Natural killer cell treated with Interleukin-12 subunit alpha and Interleukin-12 subunit beta and Interleukin-15 and Interleukin-18, amount 100 ng/mL, for 72 hours (primary cell): ENCODE results near the gene CALML6. TPM values are rescaled to one million over a fixed set of nuclear protein-coding genes. Genes with fewer than 3 reads are reported as not detected.

Source experiments
- ATAC-seq, 2 donors: fragments of 150-1000 bp; cut with Tn5 transposase in 1 of 2; sonication (Bioruptor Pico), chemical (Tn5 transposase) in 1 of 2; 2 replicates each; pipeline ENCODE4 v1.10.0; 2021
- DNase-seq: peaks from one replicate; pipeline ENCODE4 v3.0.0; 2022; ENCODE audit warnings: low spot score
- H3K27ac Mint-ChIP-seq, 2 donors: 1 replicate in 1 of 2; 2 replicates in 1 of 2; pipeline ENCODE4 v1.8.0; 2022; ENCODE audit warnings: mixed read lengths in 2 of 2, mild to moderate bottlenecking in 1 of 2, moderate library complexity in 1 of 2
- H3K27me3 Mint-ChIP-seq, 2 donors: 1 replicate in 1 of 2; 2 replicates in 1 of 2; pipeline ENCODE4 v1.8.0; 2022; ENCODE audit warnings: mixed read lengths in 2 of 2
- H3K36me3 Mint-ChIP-seq: one replicate; pipeline ENCODE4 v1.8.0; 2022; ENCODE audit warnings: mixed read lengths
- H3K4me1 Mint-ChIP-seq, 2 donors: 1 replicate in 1 of 2; 2 replicates in 1 of 2; pipeline ENCODE4 v1.8.0; 2022; ENCODE audit warnings: low read depth in 2 of 2, mixed read lengths in 2 of 2, mild to moderate bottlenecking in 1 of 2
- H3K4me3 Mint-ChIP-seq: one replicate; pipeline ENCODE4 v1.8.0; 2022; ENCODE audit warnings: mixed read lengths
- H3K9me3 Mint-ChIP-seq: 2 replicates; pipeline ENCODE4 v1.8.0; 2022; ENCODE audit warnings: mixed read lengths
- total RNA-seq, 2 donors: library from RNA; stranded (reverse); gene quantifications; one replicate each; pipeline ENCODE4 v1.2.3, GENCODE V29; 2022

Gene CALML6
- total RNA-seq, 2 donors from 2014 or later: 1.00 to 1.2 TPM

DNA sequence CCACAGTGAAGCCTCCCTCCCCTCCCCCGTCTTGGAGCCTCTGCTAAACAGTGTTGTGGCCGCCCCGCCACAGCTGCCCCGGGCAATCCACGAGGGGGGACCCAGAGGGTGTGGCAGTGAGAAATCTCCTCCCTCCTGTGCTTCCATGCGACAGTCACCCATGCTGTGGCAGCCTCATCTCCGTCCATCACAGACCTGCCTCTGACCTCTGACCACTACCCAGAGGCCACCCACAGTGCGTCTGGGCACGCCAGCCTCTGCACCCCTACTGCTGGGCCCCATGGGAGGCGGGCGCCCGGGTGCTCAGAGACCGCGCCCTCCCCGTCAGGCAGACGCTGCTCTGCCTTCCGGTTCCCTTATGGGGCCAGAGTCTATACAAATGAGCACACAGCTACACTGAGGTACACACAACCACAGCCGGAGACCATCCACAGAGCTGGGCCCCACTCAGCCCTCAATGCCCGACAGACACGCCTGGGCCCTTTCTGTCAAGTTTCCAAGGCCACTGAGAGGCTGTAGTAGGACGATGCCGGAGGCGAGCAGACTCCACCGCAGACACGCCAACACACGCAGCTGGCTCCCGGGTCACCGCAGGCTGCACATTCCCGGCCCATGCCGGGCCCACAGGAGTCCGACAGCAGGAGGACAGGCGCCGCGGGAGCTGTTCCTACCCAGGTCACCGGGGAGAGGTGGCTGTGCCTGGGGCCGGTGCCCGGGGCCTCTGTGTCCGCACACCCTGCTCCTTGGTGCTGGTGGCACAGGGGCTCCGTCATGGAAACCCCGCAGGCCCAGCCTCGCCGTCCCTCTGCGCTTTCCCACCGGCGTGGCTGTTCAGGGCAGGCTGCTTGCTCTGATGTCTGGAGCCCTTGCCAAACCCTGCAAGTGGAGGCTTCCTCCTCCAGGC is 27.9 kb downstream of the CALML6 start:
- Mint-ChIP-seq H3K36me3 (no peaks in the 10 kb centered on the region), H3K4me3 (no peak overlapping the region), H3K27ac (no peak overlapping the region), H3K9me3 (no peaks in the 10 kb centered on the region), H3K27me3 (no peaks in the 10 kb centered on the region), H3K4me1 (peaks cover 0 to 3% of the 10 kb centered on the region in 2 donors)
- no peak for ATAC-seq
- DNase-seq: no peak

DNA sequence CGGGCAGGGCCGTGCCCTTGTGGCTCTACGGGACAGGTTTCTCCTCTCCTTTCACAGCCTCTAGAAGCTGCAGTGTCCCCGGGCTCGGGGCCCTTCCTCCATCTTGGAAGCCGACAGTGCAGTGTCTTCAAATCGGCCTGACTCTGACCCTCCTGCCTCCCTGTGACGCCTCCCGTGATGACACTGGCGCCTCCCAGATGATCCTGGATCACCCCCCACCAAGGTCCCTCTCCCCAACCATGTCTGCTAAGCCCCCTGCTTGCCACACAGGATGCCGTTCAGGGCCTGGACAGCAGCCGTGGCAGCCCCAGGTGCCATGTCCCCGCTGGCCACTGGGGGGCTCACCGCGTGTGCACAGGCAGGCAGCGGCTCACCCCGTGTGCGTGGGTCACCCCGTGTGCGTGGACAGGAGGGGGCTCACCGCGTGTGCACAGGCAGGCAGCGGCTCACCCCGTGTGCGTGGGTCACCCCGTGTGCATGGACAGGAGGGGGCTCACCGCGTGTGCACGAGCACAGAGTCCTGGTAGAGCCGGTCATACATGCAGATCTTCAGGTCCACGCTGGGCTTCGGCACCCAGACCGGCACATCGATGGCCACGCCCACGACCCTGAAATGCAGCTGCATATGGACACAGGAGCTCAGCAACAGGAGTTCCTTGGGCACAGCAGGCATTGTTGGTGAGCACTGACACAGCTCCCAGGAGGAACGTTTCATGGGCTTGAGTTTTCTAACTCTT is 28.9 kb downstream of the CALML6 start:
- Mint-ChIP-seq H3K9me3 (no peaks in the 10 kb centered on the region), H3K36me3 (no peaks in the 10 kb centered on the region), H3K4me3 (no peak overlapping the region), H3K27ac (no peak overlapping the region), H3K4me1 (peaks cover 0 to 3% of the 10 kb centered on the region in 2 donors), H3K27me3 (no peaks in the 10 kb centered on the region)
- ATAC-seq (peak; percentile 68 to 84), DNase-seq (peak; percentile 72)

DNA sequence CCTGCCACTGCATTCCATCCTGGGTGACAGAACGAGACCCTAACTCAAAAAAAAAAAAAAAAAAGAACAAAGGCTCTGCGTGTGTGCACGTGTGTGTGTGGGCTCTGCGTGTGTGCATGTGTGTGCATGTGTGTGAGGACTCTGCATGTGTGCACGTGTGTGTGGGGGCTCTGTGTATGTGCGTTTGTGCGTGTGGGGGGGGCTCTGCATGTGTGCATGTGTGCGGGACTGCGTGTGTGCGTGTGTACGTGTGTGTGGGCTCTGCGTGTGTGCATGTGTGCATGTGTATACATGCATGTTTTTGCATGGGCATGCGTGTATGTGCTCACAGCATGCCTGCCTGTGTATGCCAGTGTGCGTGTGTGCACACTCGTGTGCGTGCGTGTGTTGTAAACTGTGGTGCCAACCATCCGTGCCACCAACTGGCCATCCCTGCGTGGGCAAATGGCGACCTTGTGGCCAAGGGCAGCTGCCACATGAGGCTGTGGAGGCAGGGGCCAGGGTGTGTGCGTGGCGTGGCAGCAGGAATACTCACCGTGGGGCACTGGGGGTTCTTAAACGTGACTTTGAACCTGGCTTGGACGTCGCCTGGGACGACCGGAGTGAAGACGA is 30.8 kb downstream of the CALML6 start:
- H3K27me3 Mint-ChIP-seq: peaks cover 3 to 8% of the 10 kb centered on the region in 2 donors
- no peaks in the 10 kb centered on the region for H3K9me3 Mint-ChIP-seq
- ATAC-seq (no peak), DNase-seq (no peak)
- no peak overlapping the region for H3K4me3 Mint-ChIP-seq
- no peak overlapping the region for H3K27ac Mint-ChIP-seq
- no peaks in the 10 kb centered on the region for H3K36me3 Mint-ChIP-seq
- H3K4me1 Mint-ChIP-seq: peaks cover 0 to 3% of the 10 kb centered on the region in 2 donors

DNA sequence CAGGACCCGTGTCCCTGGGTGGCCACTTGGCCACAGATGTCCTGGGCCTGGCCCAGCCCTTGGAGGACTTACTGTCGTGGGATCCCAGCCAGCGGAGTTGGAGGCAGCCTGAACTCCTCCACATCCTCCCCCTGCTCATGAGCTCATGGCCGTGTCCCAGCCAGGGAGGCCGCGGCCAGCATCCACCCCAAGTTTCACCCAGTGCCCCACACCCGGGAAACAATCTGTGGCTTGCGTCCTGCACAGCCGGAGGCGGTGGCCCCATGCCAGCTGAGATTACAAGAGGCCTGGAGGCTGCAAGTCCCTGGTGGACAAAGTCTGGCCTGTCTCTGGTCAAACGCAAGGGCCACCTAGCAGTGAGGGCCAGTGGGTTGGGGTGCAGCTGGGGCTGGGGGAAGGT is 31.5 kb downstream of the CALML6 start:
- no peak for DNase-seq
- no peaks in the 10 kb centered on the region for H3K36me3 Mint-ChIP-seq

DNA sequence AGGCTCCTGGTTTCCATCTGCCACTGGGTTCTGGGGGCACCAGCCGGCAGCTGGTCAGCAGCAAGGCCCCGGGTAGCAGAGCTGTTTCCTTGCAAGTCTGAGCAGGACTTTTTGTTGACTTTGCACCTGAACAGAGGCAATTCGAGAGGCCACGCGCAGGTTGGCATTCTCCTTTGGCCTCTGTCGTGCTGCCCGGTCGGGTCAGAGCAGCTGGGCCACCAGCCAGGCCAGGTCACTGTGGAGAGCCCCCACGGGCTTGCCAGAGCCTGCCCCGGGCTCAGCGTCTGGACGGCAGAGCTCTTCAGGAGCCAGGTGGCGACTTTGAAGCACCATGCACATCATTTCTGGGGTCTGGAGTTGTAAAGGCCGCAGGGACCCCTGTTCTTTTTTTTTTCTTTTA is 32.4 kb downstream of the CALML6 start:
- H3K4me1 Mint-ChIP-seq: peaks cover 0 to 3% of the 10 kb centered on the region in 2 donors
- no peak overlapping the region for H3K27ac Mint-ChIP-seq
- H3K36me3 Mint-ChIP-seq: no peaks in the 10 kb centered on the region

More for the DNA sequence above, 31.5 kb downstream of the CALML6 start:
- H3K4me1 Mint-ChIP-seq: peaks cover 0 to 3% of the 10 kb centered on the region in 2 donors
- ATAC-seq: no peak
- peaks cover 3 to 8% of the 10 kb centered on the region in 2 donors for H3K27me3 Mint-ChIP-seq
- H3K9me3 Mint-ChIP-seq: no peaks in the 10 kb centered on the region
- H3K4me3 Mint-ChIP-seq: no peak overlapping the region
- H3K27ac Mint-ChIP-seq: no peak overlapping the region

DNA sequence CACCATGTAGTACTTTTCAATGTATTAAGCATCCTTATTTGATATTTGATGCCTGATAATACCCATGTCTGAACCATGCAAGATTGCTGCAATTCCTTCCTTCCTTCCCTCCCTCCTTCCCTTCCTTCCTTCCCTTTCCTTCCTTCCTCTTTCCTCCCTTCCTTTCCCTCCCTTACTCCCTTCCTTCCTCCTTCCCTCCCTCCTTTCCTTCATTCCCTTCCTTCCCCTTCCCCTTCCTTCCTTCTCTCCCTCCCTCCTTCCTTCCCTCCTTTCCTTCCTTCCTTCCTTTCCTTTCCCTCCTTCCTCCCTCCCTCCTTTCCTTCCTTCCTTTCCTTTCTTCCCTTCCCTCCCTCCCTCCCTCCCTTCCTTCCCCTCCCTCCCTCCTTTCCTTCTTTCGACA is 33.7 kb downstream of the CALML6 start:
- Mint-ChIP-seq H3K9me3 (no peaks in the 10 kb centered on the region), H3K27ac (no peak overlapping the region), H3K27me3 (peaks cover 3 to 8% of the 10 kb centered on the region in 2 donors), H3K4me1 (peaks cover 2 to 3% of the 10 kb centered on the region in 2 donors), H3K4me3 (no peak overlapping the region), H3K36me3 (no peaks in the 10 kb centered on the region)
- no peak for DNase-seq
- ATAC-seq: no peak

More for the DNA sequence above, 32.4 kb downstream of the CALML6 start:
- Mint-ChIP-seq H3K4me3 (no peak overlapping the region), H3K27me3 (peaks cover 3 to 8% of the 10 kb centered on the region in 2 donors), H3K9me3 (no peaks in the 10 kb centered on the region)
- no peak for ATAC-seq
- DNase-seq: peak; percentile 57

DNA sequence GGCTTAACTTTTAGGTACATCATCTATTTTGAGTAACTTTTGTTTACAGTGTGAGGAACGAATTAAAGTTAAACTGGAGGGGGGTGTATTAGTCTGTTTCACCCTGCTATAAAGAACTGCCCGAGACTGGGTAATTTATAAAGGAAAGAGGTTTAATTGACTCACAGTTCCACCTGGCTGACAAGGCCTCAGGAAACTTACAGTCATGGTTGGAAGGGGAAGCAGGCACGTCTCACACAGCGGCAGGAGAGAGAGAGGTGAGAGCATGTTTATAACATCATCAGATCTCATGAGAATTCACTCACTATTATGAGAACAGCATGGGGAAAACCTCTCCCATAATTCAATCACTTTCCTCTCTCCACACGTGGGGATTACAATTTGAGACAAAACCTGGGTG is 35.9 kb downstream of the CALML6 start:
- Mint-ChIP-seq H3K4me3 (no peak overlapping the region), H3K4me1 (peaks cover 5 to 12% of the 10 kb centered on the region in 2 donors), H3K36me3 (no peaks in the 10 kb centered on the region), H3K9me3 (peaks cover 3% of the 10 kb centered on the region), H3K27ac (no peak overlapping the region), H3K27me3 (peaks cover 3 to 8% of the 10 kb centered on the region in 2 donors)
- ATAC-seq (no peak), DNase-seq (no peak)

DNA sequence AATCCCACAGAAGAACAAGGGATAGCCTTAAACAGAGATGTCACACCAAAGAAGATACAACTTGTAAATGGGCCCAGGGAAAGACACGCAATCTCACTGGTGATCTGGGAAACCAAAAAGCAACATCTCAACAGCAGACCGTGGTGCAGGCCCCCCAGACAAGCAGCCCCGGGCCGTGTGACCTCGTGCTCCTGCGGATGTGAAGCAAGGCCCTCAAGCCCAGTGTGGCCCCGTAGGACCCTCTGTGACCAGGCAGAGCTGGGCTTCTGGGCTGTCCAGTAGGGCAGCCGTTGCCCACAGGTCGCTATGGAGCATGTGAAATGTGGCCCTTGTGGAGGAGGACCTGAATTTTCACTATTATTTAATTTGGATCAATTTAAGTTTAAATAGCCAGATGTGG is 39.0 kb downstream of the CALML6 start:
- peaks cover 3% of the 10 kb centered on the region for H3K9me3 Mint-ChIP-seq
- H3K36me3 Mint-ChIP-seq: no peaks in the 10 kb centered on the region
- DNase-seq: no peak
- ATAC-seq: no peak
- no peak overlapping the region for H3K27ac Mint-ChIP-seq
- H3K4me3 Mint-ChIP-seq: no peak overlapping the region
- peaks cover 6 to 8% of the 10 kb centered on the region in 2 donors for H3K27me3 Mint-ChIP-seq
- peaks cover 7 to 12% of the 10 kb centered on the region in 2 donors for H3K4me1 Mint-ChIP-seq

DNA sequence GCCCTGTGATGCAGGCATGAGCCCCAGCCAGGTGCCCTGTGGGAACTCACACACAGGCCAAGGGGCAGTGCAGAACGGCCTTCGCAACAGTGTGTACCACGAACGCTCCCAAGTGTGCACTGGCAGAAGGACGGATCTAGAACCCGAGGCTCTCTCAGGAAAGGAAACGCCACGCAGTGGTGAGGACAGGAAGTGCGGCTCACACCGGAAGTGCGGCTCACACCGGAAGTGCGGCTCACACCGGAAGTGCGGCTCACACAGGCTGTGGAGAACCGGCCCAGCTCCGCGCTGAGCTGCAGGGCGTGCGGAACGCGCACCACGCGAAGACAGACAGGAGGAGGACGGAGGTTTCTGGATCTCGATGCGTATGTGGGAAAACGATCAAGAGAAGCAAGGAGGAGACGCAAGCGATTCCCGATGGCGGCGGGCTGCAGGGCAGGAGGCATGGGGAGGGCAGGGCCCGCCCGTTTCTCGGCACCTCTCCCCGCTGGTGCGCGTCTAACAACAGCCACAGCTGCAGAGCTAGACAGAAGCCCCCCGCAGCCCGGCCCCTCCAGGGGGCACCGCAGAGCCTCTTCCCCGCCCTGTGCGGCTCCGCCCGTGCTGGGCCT is 39.9 kb downstream of the CALML6 start:
- peak overlapping the region; percentile 49 to 90 for H3K27ac Mint-ChIP-seq
- H3K36me3 Mint-ChIP-seq: no peaks in the 10 kb centered on the region
- peaks cover 3% of the 10 kb centered on the region for H3K9me3 Mint-ChIP-seq
- ATAC-seq (peak; percentile 60 to 69), DNase-seq (peak; percentile 63)
- peaks cover 2% of the 10 kb centered on the region in 2 donors for H3K27me3 Mint-ChIP-seq
- H3K4me1 Mint-ChIP-seq: peaks cover 7 to 12% of the 10 kb centered on the region in 2 donors
- H3K4me3 Mint-ChIP-seq: peak overlapping the region; percentile 47

DNA sequence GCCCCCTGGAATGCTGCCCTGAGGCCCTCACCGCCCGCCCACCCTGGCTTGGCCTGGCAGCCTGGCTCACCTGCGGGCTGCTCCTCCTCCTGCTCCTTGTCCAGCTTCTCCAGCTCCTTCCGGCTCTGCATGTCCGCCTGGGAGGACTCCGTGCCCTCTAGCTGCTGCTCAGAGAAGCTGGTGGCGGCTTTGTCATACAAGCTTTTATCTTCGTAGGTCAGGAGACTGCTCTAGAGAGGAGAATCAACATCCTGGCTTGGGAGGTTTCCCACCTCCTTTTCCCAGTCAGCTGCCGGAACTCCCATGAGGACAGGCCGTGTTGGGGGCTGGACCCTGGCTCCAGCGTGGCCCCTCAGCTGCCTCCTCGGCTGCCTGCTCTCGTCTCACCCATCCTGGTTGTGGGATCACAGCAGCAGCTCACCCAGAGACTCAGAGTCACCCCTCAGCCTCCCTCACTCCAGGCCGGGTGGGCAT is 40.6 kb downstream of the CALML6 start:
- no peak overlapping the region for H3K4me3 Mint-ChIP-seq
- no peak overlapping the region for H3K27ac Mint-ChIP-seq
- peaks cover 3% of the 10 kb centered on the region for H3K9me3 Mint-ChIP-seq
- ATAC-seq: no peak
- no peak for DNase-seq
- H3K27me3 Mint-ChIP-seq: peaks cover 3 to 6% of the 10 kb centered on the region in 2 donors
- no peaks in the 10 kb centered on the region for H3K36me3 Mint-ChIP-seq
- peaks cover 7 to 12% of the 10 kb centered on the region in 2 donors for H3K4me1 Mint-ChIP-seq

DNA sequence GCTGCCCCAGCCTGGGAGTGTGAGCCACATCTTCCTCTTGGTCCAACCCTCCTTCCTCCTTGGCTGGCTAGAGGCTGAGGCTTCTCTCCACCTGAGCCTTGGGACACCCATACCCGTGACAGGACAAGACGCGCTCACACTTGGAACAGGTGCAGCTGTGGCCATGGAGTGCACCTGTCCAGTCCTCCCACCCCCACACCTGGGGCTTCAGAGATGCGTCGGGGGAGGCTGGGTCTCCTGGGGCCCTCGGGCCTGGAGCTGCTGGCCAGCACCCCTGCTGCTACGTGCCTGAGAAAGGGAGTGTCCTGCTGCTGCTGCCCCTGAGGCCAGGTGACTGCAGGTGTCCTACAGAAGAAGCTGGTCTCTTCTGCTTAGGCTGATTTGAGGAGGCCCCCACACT is 41.0 kb downstream of the CALML6 start:
- Mint-ChIP-seq H3K9me3 (peaks cover 3% of the 10 kb centered on the region), H3K36me3 (no peaks in the 10 kb centered on the region), H3K4me1 (peaks cover 7 to 12% of the 10 kb centered on the region in 2 donors), H3K4me3 (no peak overlapping the region), H3K27me3 (peaks cover 8 to 10% of the 10 kb centered on the region in 2 donors), H3K27ac (no peak overlapping the region)
- no peak for DNase-seq
- ATAC-seq: no peak

DNA sequence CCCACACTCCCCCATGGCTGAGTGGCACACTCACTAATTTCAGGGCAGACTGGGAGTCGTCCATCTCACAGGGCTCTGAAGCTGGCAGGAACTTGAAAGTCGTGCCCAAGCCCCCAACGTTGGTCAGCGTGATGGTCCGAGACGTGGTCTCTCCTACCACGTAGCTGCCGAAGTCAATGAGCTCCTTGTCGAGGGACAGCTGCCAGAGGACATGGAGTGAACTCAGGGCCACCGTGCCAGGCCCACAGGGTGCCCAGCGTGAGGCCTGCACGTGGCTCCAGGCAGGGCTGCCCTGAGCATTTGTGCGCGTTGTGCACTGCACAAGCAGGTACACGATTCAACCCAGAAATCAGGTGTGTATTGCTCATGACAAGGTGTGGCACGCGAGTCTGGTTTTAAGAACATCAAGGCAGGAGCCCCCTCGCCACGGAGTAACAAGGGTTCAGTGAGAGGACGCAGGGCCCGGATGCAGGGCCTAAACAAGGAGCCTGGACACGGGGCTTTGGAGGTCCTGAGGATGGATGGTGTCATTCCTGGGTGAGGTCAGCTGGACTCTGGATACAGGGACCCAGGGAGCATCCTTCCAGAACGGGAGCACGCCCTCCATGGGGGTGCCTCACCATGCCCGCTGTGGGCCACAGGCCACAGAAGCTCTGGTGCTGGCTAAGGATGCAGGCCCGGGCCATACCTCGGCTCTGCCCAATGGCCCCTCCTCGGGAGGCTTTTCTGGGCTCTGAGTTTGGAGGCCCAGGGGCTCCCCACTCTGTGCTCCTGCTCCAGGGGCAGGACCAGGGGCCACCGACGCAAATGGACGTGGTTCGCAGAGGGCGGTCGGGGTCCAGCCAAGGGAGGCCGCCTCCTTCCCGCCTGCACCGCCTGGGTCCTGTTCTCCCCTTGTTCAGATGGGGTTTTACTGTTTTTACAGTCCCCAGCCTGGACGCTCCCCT is 41.8 kb downstream of the CALML6 start:
- Mint-ChIP-seq H3K27me3 (peaks cover 15 to 17% of the 10 kb centered on the region in 2 donors), H3K4me3 (no peak overlapping the region), H3K4me1 (peaks cover 7 to 12% of the 10 kb centered on the region in 2 donors), H3K27ac (no peak overlapping the region), H3K9me3 (peaks cover 3% of the 10 kb centered on the region), H3K36me3 (no peaks in the 10 kb centered on the region)
- ATAC-seq (no peak), DNase-seq (no peak)
